NCI-H128 (cell line): ENCODE results near the gene SMIM1.

Experiments
- DNase-seq: peaks from one replicate; lab custom pipeline; 2025; ENCODE audit not compliant: unreplicated experiment; lab: John Stamatoyannopoulos, UW

The SMIM1 gene

GRCh38 chr1:3817821-3818597 lies 45.5 kb downstream of the SMIM1 start:
- no peak for DNase-seq

- DNase-seq = no peak
Observed at GRCh38 chr1:3819771-3820200, 47.2 kb downstream of the SMIM1 start.

- DNase-seq = no peak
Observed at GRCh38 chr1:3820316-3820715, 47.8 kb downstream of the SMIM1 start.

- DNase-seq = no peak
Observed at GRCh38 chr1:3821004-3821403, 48.5 kb downstream of the SMIM1 start.

GRCh38 chr1:3821447-3821846 lies 48.9 kb downstream of the SMIM1 start:
- no peak for DNase-seq

GRCh38 chr1:3821908-3822307 lies 49.4 kb downstream of the SMIM1 start:
- DNase-seq = no peak

- no peak for DNase-seq
Observed at GRCh38 chr1:3822421-3822820, 49.9 kb downstream of the SMIM1 start.

- DNase-seq = no peak
Observed at GRCh38 chr1:3824650-3825049, 52.1 kb downstream of the SMIM1 start.

GRCh38 chr1:3825356-3825755 lies 52.8 kb downstream of the SMIM1 start:
- no peak for DNase-seq
